ENCODE measurements around the gene ATXN7L2.
A peak's percentile ranks its signal among the peaks of the same experiment; 100 is the strongest.
"Not testable (repeated sequence)": the region's sequence is repeated elsewhere in the genome, so short reads cannot be mapped to it uniquely, and the experiment has no call there.

ATXN7L2 gene

GRCh38 chr1:109483672-109484518 is at the start of gene ATXN7L2:
TSS of gene ATXN7L2 (plus strand) at chr1:109483905. CDS start at chr1:109483954, 49 bp downstream.
- Histone ChIP-seq H3K4me3 (peak within 1 kb of the TSS; percentile 98), H3K27ac (peak within 1 kb of the TSS; percentile 94 to 99)
- TF ChIP-seq CTCF (IDR thresholded peaks at IDR 0.05), result no peak
- peak; percentile 97 for DNase-seq (ENCODE audit: low spot score)

GRCh38 chr1:109434484-109434883 is 49.2 kb upstream of the ATXN7L2 start:
- DNase-seq (ENCODE audit: low spot score), result no peak
- TF ChIP-seq CTCF (IDR thresholded peaks at IDR 0.05), result no peak
- no peak overlapping the region for H3K27ac ChIP-seq
- H3K4me3 ChIP-seq, result no peak overlapping the region

- no peak for TF ChIP-seq CTCF (IDR thresholded peaks at IDR 0.05)
- DNase-seq (ENCODE audit: low spot score), result no peak
- H3K27ac ChIP-seq, result no peak overlapping the region
- H3K4me3 ChIP-seq, result no peak overlapping the region
Observed at GRCh38 chr1:109438798-109439297, 44.9 kb upstream of the ATXN7L2 start.

- DNase-seq (ENCODE audit: low spot score), result no peak
- TF ChIP-seq CTCF (IDR thresholded peaks at IDR 0.05), result no peak
- Histone ChIP-seq H3K27ac (no peak overlapping the region), H3K4me3 (no peak overlapping the region)
Observed at GRCh38 chr1:109441069-109441468, 42.6 kb upstream of the ATXN7L2 start.

GRCh38 chr1:109443476-109443875 is 40.2 kb upstream of the ATXN7L2 start:
- no peak overlapping the region for H3K4me3 ChIP-seq
- no peak for TF ChIP-seq CTCF (IDR thresholded peaks at IDR 0.05)
- no peak overlapping the region for H3K27ac ChIP-seq
- no peak for DNase-seq (ENCODE audit: low spot score)

- no peak for DNase-seq (ENCODE audit: low spot score)
- no peak for TF ChIP-seq CTCF (IDR thresholded peaks at IDR 0.05)
- no peak overlapping the region for H3K27ac ChIP-seq
- no peak overlapping the region for H3K4me3 ChIP-seq
Observed at GRCh38 chr1:109444346-109444745, 39.4 kb upstream of the ATXN7L2 start.

- not testable (repeated sequence) for H3K4me3 ChIP-seq; H3K27ac ChIP-seq; DNase-seq (ENCODE audit: low spot score)
Observed at GRCh38 chr1:109445949-109446695, 37.6 kb upstream of the ATXN7L2 start.

All from coronary artery (tissue), 2 donors.